HCT116 (cell line): Measurements from ENCODE around the gene OR2J1. TPM values are rescaled to one million over a fixed set of nuclear protein-coding genes. Genes with fewer than 3 reads are reported as not detected.

Experiments used
- ATAC-seq: fragments of 200-7000 bp; cut with Tn5 transposase; 2 replicates; pipeline ENCODE4 v1.9.1; 2020; ENCODE audit warnings: mild to moderate bottlenecking, moderate library complexity
- BruUV-seq: library from RNA; stranded (reverse); fragments of 400-500 nt; replicated peaks from 2 replicates; lab custom pipeline; 2021; lab: Mats Ljungman, UMichigan
- CTCF ChIA-PET: fragments of 300-600 bp; sonication (Branson Sonifier 250); formaldehyde crosslinking; loops from one replicate; lab custom pipeline; 2021; ENCODE audit warnings: antibody characterized with exemption; lab: Charles Lee
- POLR2A ChIA-PET: fragments of 300-600, 350-600 bp; sonication (Branson Sonifier 250); formaldehyde crosslinking; loops from one replicate; lab custom pipeline; 2021; ENCODE audit warnings: antibody characterized with exemption; lab: Charles Lee
- RAD21 ChIA-PET, 2 experiments: fragments of 300-600 bp; sonication (Branson Sonifier 250); formaldehyde crosslinking; loops; one replicate each; lab custom pipeline; 2023; ENCODE audit warnings: low total read pairs in 2 of 2; ENCODE audit not compliant: uncharacterized antibody in 2 of 2, unreplicated experiment in 2 of 2, low non-redundant PET in 1 of 2; lab: Charles Lee
- DNase-seq: peaks from one replicate; pipeline ENCODE4 v3.0.0-alpha.2; 2010; ENCODE audit warnings: low read depth, low spot score
- H2AFZ ChIP-seq: fragments of 200-600 bp; shearing (Covaris generic), sonication (generic); 2 replicates; pipeline ENCODE4 v1.6.1; 2017; ENCODE audit warnings: low read depth, mixed run types, mixed read lengths, antibody characterized with exemption, low read length; ENCODE audit not compliant: poor library complexity, severe bottlenecking
- H3K27ac ChIP-seq: 2 replicates; pipeline ENCODE4 v1.5.1; 2012; ENCODE audit warnings: low read depth, low read length
- H3K27me3 ChIP-seq: fragments of 200-600 bp; sonication (generic); 2 replicates; pipeline ENCODE4 v1.6.1; 2016; ENCODE audit warnings: mixed run types, low read length, mixed read lengths; ENCODE audit not compliant: insufficient read depth
- H3K36me3 ChIP-seq, 2 experiments: fragments of 200-500 bp in 1 of 2; fragments of 200-600 bp in 1 of 2; sonication (Bioruptor generic) in 1 of 2; sonication (generic) in 1 of 2; 2 replicates each; pipeline versions ENCODE4 v1.5.1 to v1.6.1; 2014 to 2016; ENCODE audit warnings: low read length in 2 of 2, inconsistent platforms in 1 of 2, mixed read lengths in 1 of 2, mixed run types in 1 of 2; ENCODE audit not compliant: insufficient read depth in 2 of 2, control insufficient read depth in 1 of 2
- H3K4me1 ChIP-seq, 2 experiments: fragments of 200-600 bp in 1 of 2; sonication (generic) in 1 of 2; 2 replicates each; pipeline versions ENCODE4 v1.5.1 to v1.6.1; 2012 to 2017; ENCODE audit warnings: low read length in 2 of 2, inconsistent platforms in 1 of 2, mild to moderate bottlenecking in 1 of 2, mixed read lengths in 1 of 2, mixed run types in 1 of 2, moderate library complexity in 1 of 2; ENCODE audit not compliant: insufficient read depth in 2 of 2, control insufficient read depth in 1 of 2
- H3K4me2 ChIP-seq: fragments of 200-600 bp; sonication (generic); 2 replicates; pipeline ENCODE4 v1.6.1; 2017; ENCODE audit warnings: mixed run types, low read length, mixed read lengths
- H3K4me3 ChIP-seq, 2 experiments: fragments of 200-600 bp in 1 of 2; sonication (generic) in 1 of 2; replicated peaks in 1 of 2; 2 replicates each; pipeline ENCODE4 v1.5.1; 2011 to 2016; ENCODE audit warnings: low read length in 2 of 2, control low read depth in 1 of 2, low read depth in 1 of 2, mild to moderate bottlenecking in 1 of 2, mixed read lengths in 1 of 2, mixed run types in 1 of 2
- H3K79me2 ChIP-seq: fragments of 200-600 bp; sonication (generic); 2 replicates; pipeline ENCODE4 v1.6.1; 2017; ENCODE audit warnings: mild to moderate bottlenecking, mixed run types, low read length, moderate library complexity, mixed read lengths; ENCODE audit not compliant: insufficient read depth
- H3K9ac ChIP-seq: fragments of 200-600 bp; sonication (generic); 2 replicates; pipeline ENCODE4 v1.6.1; 2016; ENCODE audit warnings: low read length, mixed read lengths
- H3K9me2 ChIP-seq: fragments of 200-600 bp; sonication (generic), shearing (Covaris generic); 2 replicates; pipeline ENCODE4 v1.6.1; 2017; ENCODE audit warnings: mixed run types, mild to moderate bottlenecking, moderate library complexity; ENCODE audit not compliant: insufficient read depth
- H3K9me3 ChIP-seq, 2 experiments: fragments of 200-500 bp in 1 of 2; fragments of 200-600 bp in 1 of 2; sonication (Bioruptor generic) in 1 of 2; sonication (generic) in 1 of 2; 2 replicates each; pipeline ENCODE4 v1.6.1; 2014 to 2017; ENCODE audit warnings: low read length in 2 of 2, mixed read lengths in 2 of 2, inconsistent platforms in 1 of 2, low read depth in 1 of 2, mild to moderate bottlenecking in 1 of 2, mixed run types in 1 of 2, moderate library complexity in 1 of 2; ENCODE audit not compliant: control insufficient read depth in 1 of 2, insufficient read depth in 1 of 2
- H4K20me1 ChIP-seq: fragments of 200-600 bp; sonication (generic), shearing (Covaris generic); 2 replicates; pipeline ENCODE4 v1.6.1; 2017; ENCODE audit warnings: mixed run types, mild to moderate bottlenecking, moderate library complexity; ENCODE audit not compliant: insufficient read depth
- CBX3 ChIP-seq: IDR thresholded peaks from 2 replicates; pipeline ENCODE4 v1.6.1; 2012; ENCODE audit warnings: low read depth
- CEBPB ChIP-seq: IDR thresholded peaks from 2 replicates; pipeline ENCODE4 v1.6.1; 2012; ENCODE audit warnings: low read depth
- EGR1 ChIP-seq: IDR thresholded peaks from 2 replicates; pipeline ENCODE4 v1.6.1; 2012; ENCODE audit warnings: low read depth
- EZH2 ChIP-seq: fragments of 200-600 bp; sonication (generic); IDR thresholded peaks from 2 replicates; pipeline ENCODE4 v1.6.1; 2017; ENCODE audit warnings: antibody characterized with exemption, mixed run types
- EZH2phosphoT487 ChIP-seq: fragments of 200-600 bp; IDR thresholded peaks from 2 replicates; pipeline ENCODE4 v1.6.1; 2018; ENCODE audit warnings: antibody characterized with exemption, borderline replicate concordance
- JUND ChIP-seq: IDR thresholded peaks from 2 replicates; pipeline ENCODE4 v1.6.1; 2012
- POLR2A ChIP-seq: IDR thresholded peaks from 2 replicates; pipeline ENCODE4 v1.7.0; 2011; ENCODE audit warnings: borderline replicate concordance; ENCODE audit not compliant: insufficient read depth, insufficient read length; ENCODE audit errors: extremely low read depth
- POLR2AphosphoS5 ChIP-seq: IDR thresholded peaks from 2 replicates; pipeline ENCODE4 v1.6.1; 2011; ENCODE audit warnings: mild to moderate bottlenecking, low read depth, low read length, moderate library complexity
- RAD21 ChIP-seq: IDR thresholded peaks from 2 replicates; pipeline ENCODE4 v1.6.1; 2012; ENCODE audit warnings: low read depth, mild to moderate bottlenecking
- SIN3A ChIP-seq: IDR thresholded peaks from 2 replicates; pipeline ENCODE4 v1.6.1; 2012; ENCODE audit warnings: low read depth
- SP1 ChIP-seq: IDR thresholded peaks from 2 replicates; pipeline ENCODE4 v1.6.1; 2012; ENCODE audit warnings: low read depth
- SRF ChIP-seq: IDR thresholded peaks from 2 replicates; pipeline ENCODE4 v1.6.1; 2012; ENCODE audit warnings: low read depth
- YY1 ChIP-seq: IDR thresholded peaks from 2 replicates; pipeline ENCODE4 v1.6.1; 2011; ENCODE audit warnings: low read length, low read depth, moderate library complexity, mild to moderate bottlenecking; ENCODE audit not compliant: insufficient replicate concordance; ENCODE audit errors: extremely low read depth
- ZFX ChIP-seq: fragments of 450-650 bp; IDR thresholded peaks from 2 replicates; pipeline ENCODE4 v1.6.1; 2017
- ZNF274 ChIP-seq: fragments of 200-500 bp; sonication (Bioruptor generic); IDR thresholded peaks from 2 replicates; pipeline ENCODE4 v1.6.1; 2014; ENCODE audit warnings: mild to moderate bottlenecking, low read depth, low read length, inconsistent platforms
- intact Hi-C: fragments of 100-400 bp; cut with micrococcal nuclease; formaldehyde crosslinking; loops from 2 replicates; pipeline ENCODE4 v1.10.0; 2022
- total RNA-seq: library from RNA; stranded (reverse); gene quantifications from one replicate; pipeline ENCODE4 v1.2.1, GENCODE V29; 2021; ENCODE audit not compliant: unreplicated experiment
- TF ChIP-seq, protein P1 (sequence below), 3 experiments: fragments of 200-600 bp in 1 of 3; sonication (generic) in 1 of 3; IDR thresholded peaks in 2 of 3; conservative IDR thresholded peaks in 1 of 3; 2 replicates each; pipeline ENCODE4 v1.5.1; 2012 to 2017; ENCODE audit warnings: low read depth in 2 of 3, low read length in 2 of 3, antibody characterized with exemption in 1 of 3, borderline replicate concordance in 1 of 3, control low read depth in 1 of 3, mild to moderate bottlenecking in 1 of 3, mixed read lengths in 1 of 3, mixed run types in 1 of 3, moderate library complexity in 1 of 3; ENCODE audit not compliant: insufficient read depth in 1 of 3
- TF ChIP-seq, protein P2 (sequence below): IDR thresholded peaks from 2 replicates; pipeline ENCODE4 v1.6.1; 2012
- TF ChIP-seq, protein P3 (sequence below): IDR thresholded peaks from 2 replicates; pipeline ENCODE4 v1.6.1; 2012

OR2J1 gene
- total RNA-seq, 1 experiment from 2014 or later = not detected

DNA sequence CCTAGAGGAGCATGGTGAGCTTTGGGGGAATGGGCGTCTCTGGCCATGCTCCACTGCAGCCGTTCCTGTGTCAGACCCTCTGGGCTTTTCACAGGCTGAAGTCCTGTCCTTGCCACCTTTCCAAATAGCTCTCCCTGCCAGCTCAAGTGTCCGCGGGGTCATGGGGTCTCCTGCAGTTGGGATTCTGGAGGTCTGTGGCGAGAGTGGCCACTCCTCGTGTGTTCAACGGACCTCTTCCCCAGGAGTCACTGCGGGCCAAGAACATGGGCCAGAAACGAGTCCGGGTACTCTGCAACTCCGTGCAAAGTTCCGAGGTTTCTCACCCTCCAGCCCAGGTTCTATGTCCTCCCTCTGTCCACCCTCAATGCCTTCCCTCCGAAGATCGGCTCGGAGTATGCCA is 16.8 kb upstream of the OR2J1 start:
- H3K27me3 ChIP-seq = no peaks in the 10 kb centered on the region
- H3K4me3 ChIP-seq = no peak overlapping the region
- no peak overlapping the region for H3K4me2 ChIP-seq
- no TSS peak for BruUV-seq
- H3K9me2 ChIP-seq = no peaks in the 10 kb centered on the region
- H3K9ac ChIP-seq = no peak overlapping the region
- CTCF ChIA-PET = interaction anchor here (3.2 kb wide), 1 partner anchor 10 kb away, joined by 10 read pairs; no protein-coding TSS in a partner anchor
- TF ChIP-seq EZH2phosphoT487 (no peak), CEBPB (no peak), SIN3A (no peak), JUND (no peak), POLR2A (no peak), SRF (no peak), POLR2AphosphoS5 (no peak), CBX3 (no peak), YY1 (no peak)
- TF ChIP-seq, protein P1, sequence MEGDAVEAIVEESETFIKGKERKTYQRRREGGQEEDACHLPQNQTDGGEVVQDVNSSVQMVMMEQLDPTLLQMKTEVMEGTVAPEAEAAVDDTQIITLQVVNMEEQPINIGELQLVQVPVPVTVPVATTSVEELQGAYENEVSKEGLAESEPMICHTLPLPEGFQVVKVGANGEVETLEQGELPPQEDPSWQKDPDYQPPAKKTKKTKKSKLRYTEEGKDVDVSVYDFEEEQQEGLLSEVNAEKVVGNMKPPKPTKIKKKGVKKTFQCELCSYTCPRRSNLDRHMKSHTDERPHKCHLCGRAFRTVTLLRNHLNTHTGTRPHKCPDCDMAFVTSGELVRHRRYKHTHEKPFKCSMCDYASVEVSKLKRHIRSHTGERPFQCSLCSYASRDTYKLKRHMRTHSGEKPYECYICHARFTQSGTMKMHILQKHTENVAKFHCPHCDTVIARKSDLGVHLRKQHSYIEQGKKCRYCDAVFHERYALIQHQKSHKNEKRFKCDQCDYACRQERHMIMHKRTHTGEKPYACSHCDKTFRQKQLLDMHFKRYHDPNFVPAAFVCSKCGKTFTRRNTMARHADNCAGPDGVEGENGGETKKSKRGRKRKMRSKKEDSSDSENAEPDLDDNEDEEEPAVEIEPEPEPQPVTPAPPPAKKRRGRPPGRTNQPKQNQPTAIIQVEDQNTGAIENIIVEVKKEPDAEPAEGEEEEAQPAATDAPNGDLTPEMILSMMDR (IDR thresholded peaks at IDR 0.05 in 2 of 3, conservative IDR thresholded peaks at IDR 0.05 in 1 of 3; ENCODE audit: borderline replicate concordance in 1 of 3, insufficient read depth in 1 of 3, low read depth in 2 of 3, low read length in 2 of 3) = no peak
- RAD21 ChIA-PET = no interaction called here
- DNase-seq (no peak), ATAC-seq (no peak)
- no peaks in the 10 kb centered on the region for H3K9me3 ChIP-seq
- H2AFZ ChIP-seq = no peak overlapping the region
- no peak overlapping the region for H3K27ac ChIP-seq
- no peaks in the 10 kb centered on the region for H4K20me1 ChIP-seq
- intact Hi-C loops = no loop called here
- no peaks in the 10 kb centered on the region for H3K4me1 ChIP-seq
- POLR2A ChIA-PET = no interaction called here
- H3K79me2 ChIP-seq = no peaks in the 10 kb centered on the region
- no peaks in the 10 kb centered on the region for H3K36me3 ChIP-seq

DNA sequence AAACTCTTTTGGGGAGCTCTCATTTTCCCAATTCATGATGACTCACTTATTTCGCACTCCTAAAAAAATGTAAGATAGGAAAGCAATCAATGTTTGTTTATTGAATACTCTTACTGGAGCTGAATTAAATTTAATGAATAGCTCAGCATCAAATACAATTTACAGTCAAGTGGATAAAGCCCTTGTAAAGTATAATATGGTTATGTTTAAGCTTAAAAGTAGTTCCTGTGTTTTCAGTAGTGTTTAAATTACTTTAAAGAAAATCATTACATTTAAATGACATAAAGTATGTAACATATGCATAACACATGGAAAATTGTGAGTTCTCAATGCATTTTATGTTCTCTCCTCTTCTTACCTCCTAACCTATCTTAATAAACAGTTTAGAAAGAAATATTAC is 12.1 kb upstream of the OR2J1 start, which contains the start of gene OR2B3:
TSS of gene OR2B3 (minus strand) at position 101 of the 400 bp plus-strand sequence. CDS start at position 36, 65 bp downstream.
- POLR2A ChIA-PET = no interaction called here
- RAD21 ChIA-PET = no interaction called here
- BruUV-seq = no TSS peak
- Histone ChIP-seq H3K79me2 (no peaks in the 10 kb centered on the region), H3K36me3 (no peaks in the 10 kb centered on the region), H4K20me1 (no peaks in the 10 kb centered on the region), H2AFZ (no peak within 1 kb of the TSS), H3K4me2 (no peak within 1 kb of the TSS), H3K4me3 (no peak within 1 kb of the TSS), H3K27me3 (no peaks in the 10 kb centered on the region), H3K27ac (no peak within 1 kb of the TSS), H3K9me3 (no peaks in the 10 kb centered on the region), H3K9ac (no peak within 1 kb of the TSS), H3K9me2 (no peaks in the 10 kb centered on the region), H3K4me1 (no peaks in the 10 kb centered on the region)
- intact Hi-C loops = no loop called here
- CTCF ChIA-PET = no interaction called here
- no peak for ATAC-seq
- TF ChIP-seq, protein P2, sequence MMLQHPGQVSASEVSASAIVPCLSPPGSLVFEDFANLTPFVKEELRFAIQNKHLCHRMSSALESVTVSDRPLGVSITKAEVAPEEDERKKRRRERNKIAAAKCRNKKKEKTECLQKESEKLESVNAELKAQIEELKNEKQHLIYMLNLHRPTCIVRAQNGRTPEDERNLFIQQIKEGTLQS = no peak
- TF ChIP-seq SP1 = no peak
- no peak for TF ChIP-seq POLR2AphosphoS5
- TF ChIP-seq ZFX = no peak
- no peak for TF ChIP-seq SIN3A
- TF ChIP-seq CBX3 = no peak
- TF ChIP-seq, protein P3, sequence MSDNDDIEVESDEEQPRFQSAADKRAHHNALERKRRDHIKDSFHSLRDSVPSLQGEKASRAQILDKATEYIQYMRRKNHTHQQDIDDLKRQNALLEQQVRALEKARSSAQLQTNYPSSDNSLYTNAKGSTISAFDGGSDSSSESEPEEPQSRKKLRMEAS = no peak
- TF ChIP-seq ZNF274 = no peak
- no peak for TF ChIP-seq RAD21
- no peak for TF ChIP-seq SRF
- TF ChIP-seq EZH2 = no peak
- no peak for TF ChIP-seq POLR2A
- no peak for TF ChIP-seq EGR1
- DNase-seq = no peak
